Measurements from ENCODE around the gene UBE2K. TPM values are rescaled to one million over a fixed set of nuclear protein-coding genes. Genes with fewer than 3 reads are reported as not detected.
"Not testable (repeated sequence)": the region's sequence is repeated elsewhere in the genome, so short reads cannot be mapped to it uniquely, and the experiment has no call there.

The UBE2K gene
- total RNA-seq, 2 experiments from 2014 or later: 35.9 to 41.3 TPM

DNA sequence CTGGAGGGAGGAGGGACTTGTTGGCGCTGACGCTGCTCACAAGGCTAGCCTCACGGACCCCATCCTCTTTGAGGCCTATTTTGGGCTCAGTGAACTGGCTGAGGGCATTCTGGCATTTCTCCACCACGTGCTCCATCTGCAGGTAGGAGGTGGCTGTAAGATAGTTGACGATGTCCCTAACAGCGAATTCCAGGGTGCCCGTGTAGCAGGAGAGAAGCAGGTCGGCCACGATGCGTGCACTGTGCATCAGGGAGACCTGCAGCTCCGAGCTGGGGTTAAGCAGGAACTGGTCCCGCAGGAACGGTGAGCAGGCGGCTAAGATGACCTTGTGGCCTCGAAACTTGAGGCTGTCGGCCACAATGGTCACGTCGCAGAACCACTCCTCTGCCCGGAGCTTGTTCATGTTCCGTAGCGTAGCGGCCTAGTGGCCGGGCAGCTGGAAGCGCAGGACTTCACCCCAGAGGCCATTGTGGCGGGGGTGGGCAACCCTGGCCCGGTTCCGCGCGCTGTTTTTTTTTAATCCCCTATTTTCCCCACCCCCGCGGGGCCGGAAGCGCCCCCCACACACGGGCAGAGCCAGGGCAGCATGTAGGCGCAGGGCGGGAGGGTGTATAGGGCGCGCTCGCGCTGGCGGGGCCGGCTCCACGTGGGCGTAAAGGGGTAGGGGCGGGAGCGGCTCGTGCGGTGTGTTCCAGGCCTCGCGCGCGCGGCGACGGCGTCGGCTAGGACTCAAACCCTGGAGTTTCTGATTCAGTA lies 73.2 kb downstream of the UBE2K start:
- ATAC-seq (ENCODE audit: poor library complexity) (no peak), DNase-seq (peak in 1 of 14 experiments; percentile 15)
- Mint-ChIP-seq H3K36me3 (ENCODE audit: low read depth) (peaks cover 57% of the 10 kb centered on the region), H3K27me3 (no peaks in the 10 kb centered on the region), H3K4me3 (no peak overlapping the region), H3K4me1 (ENCODE audit: low read depth) (no peaks in the 10 kb centered on the region), H3K9me3 (no peaks in the 10 kb centered on the region), H3K27ac (no peak overlapping the region)
- TF ChIP-seq, protein P1, sequence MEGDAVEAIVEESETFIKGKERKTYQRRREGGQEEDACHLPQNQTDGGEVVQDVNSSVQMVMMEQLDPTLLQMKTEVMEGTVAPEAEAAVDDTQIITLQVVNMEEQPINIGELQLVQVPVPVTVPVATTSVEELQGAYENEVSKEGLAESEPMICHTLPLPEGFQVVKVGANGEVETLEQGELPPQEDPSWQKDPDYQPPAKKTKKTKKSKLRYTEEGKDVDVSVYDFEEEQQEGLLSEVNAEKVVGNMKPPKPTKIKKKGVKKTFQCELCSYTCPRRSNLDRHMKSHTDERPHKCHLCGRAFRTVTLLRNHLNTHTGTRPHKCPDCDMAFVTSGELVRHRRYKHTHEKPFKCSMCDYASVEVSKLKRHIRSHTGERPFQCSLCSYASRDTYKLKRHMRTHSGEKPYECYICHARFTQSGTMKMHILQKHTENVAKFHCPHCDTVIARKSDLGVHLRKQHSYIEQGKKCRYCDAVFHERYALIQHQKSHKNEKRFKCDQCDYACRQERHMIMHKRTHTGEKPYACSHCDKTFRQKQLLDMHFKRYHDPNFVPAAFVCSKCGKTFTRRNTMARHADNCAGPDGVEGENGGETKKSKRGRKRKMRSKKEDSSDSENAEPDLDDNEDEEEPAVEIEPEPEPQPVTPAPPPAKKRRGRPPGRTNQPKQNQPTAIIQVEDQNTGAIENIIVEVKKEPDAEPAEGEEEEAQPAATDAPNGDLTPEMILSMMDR (IDR thresholded peaks at IDR 0.05): no peak
- no peak overlapping the region for H3K27ac ChIP-seq (ENCODE audit: low read depth in 1 of 2, low read length in 2 of 2)
- H3K9me3 ChIP-seq (ENCODE audit: control insufficient read depth in 1 of 2, insufficient read depth in 1 of 2, low read length in 2 of 2): no peaks in the 10 kb centered on the region
- peaks cover 46% of the 10 kb centered on the region for H3K36me3 ChIP-seq (ENCODE audit: insufficient read depth, low read length)
- CTCF ChIA-PET: no interaction called here
- H3K4me3 ChIP-seq (ENCODE audit: low read length): no peak overlapping the region
- POLR2A ChIA-PET: no interaction called here
- H3K27me3 ChIP-seq (ENCODE audit: control insufficient read depth in 1 of 2, insufficient read depth in 2 of 2, low read length in 2 of 2): no peaks in the 10 kb centered on the region
- H3K4me1 ChIP-seq (ENCODE audit: insufficient read depth, low read length): no peaks in the 10 kb centered on the region
- intact Hi-C loops (cut with DNase I, micrococcal nuclease): no loop called here

DNA sequence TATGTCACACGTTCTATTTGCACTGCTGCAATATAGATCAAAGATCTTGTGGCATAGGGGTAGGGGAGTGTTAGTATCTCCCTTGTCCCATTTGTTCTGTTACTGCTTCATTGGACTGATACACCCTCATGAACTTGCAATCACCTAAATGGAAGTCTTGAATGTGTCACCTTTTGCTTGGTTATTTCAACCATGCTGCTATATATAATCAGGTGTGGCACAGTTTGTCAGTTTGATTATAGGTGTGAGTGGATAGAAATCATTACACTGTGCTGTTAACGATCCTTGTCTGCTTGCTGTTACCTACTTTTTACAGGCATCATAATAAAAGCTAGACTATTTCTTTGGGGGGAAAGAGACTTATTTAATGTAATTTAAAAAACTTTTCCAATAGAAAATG lies 84.1 kb downstream of the UBE2K start:
- H3K4me1 Mint-ChIP-seq (ENCODE audit: low read depth); H3K4me3 Mint-ChIP-seq; CTCF ChIA-PET; H3K9me3 ChIP-seq (ENCODE audit: control insufficient read depth in 1 of 2, insufficient read depth in 1 of 2, low read length in 2 of 2); DNase-seq; H3K27me3 ChIP-seq (ENCODE audit: control insufficient read depth in 1 of 2, insufficient read depth in 2 of 2, low read length in 2 of 2); ATAC-seq (ENCODE audit: poor library complexity); H3K27ac ChIP-seq (ENCODE audit: low read depth in 1 of 2, low read length in 2 of 2); H3K4me3 ChIP-seq (ENCODE audit: low read length); H3K4me1 ChIP-seq (ENCODE audit: insufficient read depth, low read length); H3K27ac Mint-ChIP-seq; H3K27me3 Mint-ChIP-seq; POLR2A ChIA-PET; H3K9me3 Mint-ChIP-seq; intact Hi-C loops (cut with DNase I, micrococcal nuclease): not testable (repeated sequence)
- H3K36me3 Mint-ChIP-seq (ENCODE audit: low read depth): peaks cover 32% of the 10 kb centered on the region
- H3K36me3 ChIP-seq (ENCODE audit: insufficient read depth, low read length): peaks cover 24% of the 10 kb centered on the region

DNA sequence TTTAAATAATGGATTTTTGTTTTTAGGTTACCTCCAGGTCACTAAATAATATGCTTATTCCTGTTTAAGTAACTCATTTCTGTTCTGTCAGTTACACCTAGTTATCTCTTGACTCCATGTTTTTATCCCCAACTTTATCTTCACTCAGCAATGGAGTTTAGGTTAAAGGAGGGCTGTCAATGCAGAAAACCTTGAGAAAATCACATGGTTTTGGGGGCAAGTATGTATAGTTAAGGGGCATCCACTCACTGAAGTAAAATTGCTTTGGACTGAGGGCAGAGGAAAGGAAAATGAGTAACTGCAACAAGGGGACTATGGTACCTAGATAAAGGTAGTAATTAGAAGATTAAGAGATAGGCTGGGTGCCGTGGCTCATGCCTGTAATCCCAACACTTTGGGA lies 87.1 kb downstream of the UBE2K start:
- no peaks in the 10 kb centered on the region for H3K27me3 Mint-ChIP-seq
- intact Hi-C loops (cut with DNase I, micrococcal nuclease): no loop called here
- DNase-seq (no peak), ATAC-seq (ENCODE audit: poor library complexity) (no peak)
- H3K27ac Mint-ChIP-seq: no peak overlapping the region
- H3K9me3 Mint-ChIP-seq: no peaks in the 10 kb centered on the region
- H3K4me1 Mint-ChIP-seq (ENCODE audit: low read depth): no peaks in the 10 kb centered on the region
- H3K36me3 Mint-ChIP-seq (ENCODE audit: low read depth): peaks cover 5% of the 10 kb centered on the region
- Histone ChIP-seq H3K27ac (ENCODE audit: low read depth in 1 of 2, low read length in 2 of 2) (no peak overlapping the region), H3K9me3 (ENCODE audit: control insufficient read depth in 1 of 2, insufficient read depth in 1 of 2, low read length in 2 of 2) (no peaks in the 10 kb centered on the region), H3K27me3 (ENCODE audit: control insufficient read depth in 1 of 2, insufficient read depth in 2 of 2, low read length in 2 of 2) (no peaks in the 10 kb centered on the region), H3K4me1 (ENCODE audit: insufficient read depth, low read length) (no peaks in the 10 kb centered on the region), H3K4me3 (ENCODE audit: low read length) (no peak overlapping the region), H3K36me3 (ENCODE audit: insufficient read depth, low read length) (peaks cover 10% of the 10 kb centered on the region)
- H3K4me3 Mint-ChIP-seq: no peak overlapping the region
- POLR2A ChIA-PET: interaction anchor here (0.7 kb wide), 1 partner anchor 50 kb away, joined by 3 read pairs; no protein-coding TSS in a partner anchor
- TF ChIP-seq, protein P1 (IDR thresholded peaks at IDR 0.05): no peak
- CTCF ChIA-PET: no interaction called here

DNA sequence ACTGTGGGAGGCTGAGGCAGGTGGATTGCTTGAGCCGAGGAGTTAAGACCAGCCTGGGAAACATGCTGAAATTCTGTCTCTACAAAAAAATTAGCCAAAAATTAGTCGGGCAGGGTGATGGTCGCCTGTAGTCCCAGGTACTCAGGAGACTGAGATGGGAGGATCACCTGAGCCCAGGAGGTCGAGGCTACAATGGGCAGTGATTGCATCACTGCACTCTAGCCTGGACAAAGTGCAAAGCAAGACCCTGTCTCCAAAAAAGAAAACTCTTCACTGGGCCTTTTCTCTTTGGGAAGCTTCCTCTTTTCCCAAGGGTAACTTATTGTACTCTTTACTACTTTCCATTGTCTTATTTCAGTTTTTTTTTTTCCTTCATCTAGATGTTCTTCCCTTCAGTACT lies 88.9 kb downstream of the UBE2K start:
- no peak overlapping the region for H3K27ac ChIP-seq (ENCODE audit: low read depth in 1 of 2, low read length in 2 of 2)
- H3K4me3 ChIP-seq (ENCODE audit: low read length): no peak overlapping the region
- no peaks in the 10 kb centered on the region for H3K9me3 ChIP-seq (ENCODE audit: control insufficient read depth in 1 of 2, insufficient read depth in 1 of 2, low read length in 2 of 2)
- TF ChIP-seq, protein P1 (IDR thresholded peaks at IDR 0.05): no peak
- no peaks in the 10 kb centered on the region for H3K4me1 Mint-ChIP-seq (ENCODE audit: low read depth)
- no peaks in the 10 kb centered on the region for H3K9me3 Mint-ChIP-seq
- H3K36me3 Mint-ChIP-seq (ENCODE audit: low read depth): no peaks in the 10 kb centered on the region
- DNase-seq (no peak), ATAC-seq (ENCODE audit: poor library complexity) (no peak)
- intact Hi-C loops (cut with DNase I, micrococcal nuclease): no loop called here
- H3K4me1 ChIP-seq (ENCODE audit: insufficient read depth, low read length): no peaks in the 10 kb centered on the region
- CTCF ChIA-PET: no interaction called here
- POLR2A ChIA-PET: no interaction called here
- no peaks in the 10 kb centered on the region for H3K27me3 Mint-ChIP-seq
- H3K27ac Mint-ChIP-seq: no peak overlapping the region
- no peaks in the 10 kb centered on the region for H3K27me3 ChIP-seq (ENCODE audit: control insufficient read depth in 1 of 2, insufficient read depth in 2 of 2, low read length in 2 of 2)
- H3K36me3 ChIP-seq (ENCODE audit: insufficient read depth, low read length): peaks cover 1% of the 10 kb centered on the region
- H3K4me3 Mint-ChIP-seq: no peak overlapping the region

Data from CD4-positive, alpha-beta T cell (primary cell).